Activated CD8-positive, alpha-beta memory T cell treated with anti-CD3 and anti-CD28 coated beads, Interleukin-2, amount 50 U/mL, for 24 hours (primary cell): ENCODE results near the gene ECI1.

Source experiments
- DNase-seq: peaks from one replicate; pipeline ENCODE4 v3.0.0-alpha.2; 2020; ENCODE audit errors: extremely low read depth

The ECI1 gene

DNA sequence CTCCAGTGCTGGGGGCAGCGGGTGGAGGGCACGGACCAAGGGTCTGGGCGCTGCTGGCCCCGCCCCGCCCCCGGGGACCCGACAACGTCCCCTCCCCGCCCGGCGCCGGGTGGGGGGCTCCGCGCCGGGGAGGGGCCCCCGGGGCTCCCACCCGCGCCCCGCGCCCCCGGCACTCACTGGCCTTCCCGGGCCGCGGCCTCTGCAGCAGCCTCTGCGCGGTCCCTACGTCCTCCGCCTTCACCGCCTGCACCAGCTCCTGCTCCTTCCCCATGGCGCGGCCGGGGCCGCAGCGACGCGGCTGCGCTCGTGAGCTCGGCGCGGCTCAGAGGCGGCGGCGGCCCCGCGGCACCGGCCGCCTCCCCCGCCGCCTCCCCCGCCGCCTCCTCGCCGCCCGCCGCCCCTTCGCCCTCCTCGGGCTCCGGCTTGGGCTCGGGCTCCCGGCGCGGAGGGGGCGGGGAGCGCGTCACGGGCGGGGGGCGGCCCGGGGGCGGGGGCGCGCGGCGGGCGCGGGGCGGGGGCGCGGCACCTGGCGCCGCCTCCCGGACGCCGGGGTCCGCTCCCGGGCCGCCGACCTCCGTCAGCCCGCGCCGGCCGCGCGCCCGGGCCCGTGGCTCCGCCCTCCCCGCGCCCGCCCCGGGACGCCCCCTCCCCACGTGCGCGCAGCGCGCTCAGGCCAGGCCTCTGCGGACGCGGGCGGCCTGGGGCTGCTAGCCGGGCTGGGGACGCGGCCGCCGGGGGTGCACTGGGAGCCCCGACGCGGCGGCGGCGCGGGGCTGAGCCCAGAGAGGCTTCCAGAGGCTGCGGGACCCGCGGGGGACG, 55.0 kb downstream of the ECI1 start, which contains the start of gene CASKIN1:
CASKIN1 (minus strand) TSS at position 444 of the 819 bp plus-strand sequence; CDS start at position 271, 173 bp downstream.
- DNase-seq = no peak

DNA sequence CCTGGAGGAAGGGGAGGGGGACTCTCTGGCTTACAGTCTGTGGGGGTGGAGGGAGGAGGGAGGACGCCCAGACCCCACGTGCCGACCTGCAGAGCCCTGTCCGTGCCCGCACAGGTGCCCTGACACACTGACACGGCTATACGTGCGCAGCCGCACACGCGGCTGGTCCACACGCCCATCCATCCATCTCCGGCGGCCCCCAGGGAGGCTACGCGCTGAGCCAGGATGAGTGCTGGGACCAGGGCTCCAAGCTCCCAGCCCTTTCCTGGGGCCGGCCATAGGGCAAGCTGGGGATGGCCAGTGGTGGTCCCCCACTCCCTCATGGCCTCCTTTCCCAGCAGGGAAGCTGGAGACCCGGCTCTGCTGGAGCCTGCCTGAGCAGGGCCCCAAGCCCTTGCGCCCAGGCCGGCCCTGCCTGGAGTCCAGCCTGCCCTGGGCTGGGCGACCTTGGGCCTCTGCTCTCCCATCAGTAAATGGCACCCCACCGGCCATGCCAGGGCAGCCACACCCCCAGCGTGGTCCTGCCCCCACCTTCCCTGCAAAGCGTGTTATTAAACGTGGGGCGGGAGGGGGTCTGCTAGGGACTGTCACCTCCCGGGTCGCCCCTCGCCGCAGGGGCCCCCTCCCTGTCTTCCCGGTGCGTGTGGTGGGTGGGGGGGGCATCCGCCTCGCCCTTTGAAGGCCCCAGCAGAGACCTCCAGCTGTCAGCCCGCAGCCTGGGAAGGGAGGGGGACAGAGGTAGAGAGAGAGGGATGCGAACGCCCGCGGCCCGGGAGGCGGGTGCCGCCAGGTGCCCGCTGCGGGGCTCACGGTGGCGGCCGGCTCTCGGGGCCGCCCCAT, 55.8 kb downstream of the ECI1 start:
- no peak for DNase-seq

GRCh38 chr16:2194852-2195321, 56.5 kb downstream of the ECI1 start:
- no peak for DNase-seq

DNA sequence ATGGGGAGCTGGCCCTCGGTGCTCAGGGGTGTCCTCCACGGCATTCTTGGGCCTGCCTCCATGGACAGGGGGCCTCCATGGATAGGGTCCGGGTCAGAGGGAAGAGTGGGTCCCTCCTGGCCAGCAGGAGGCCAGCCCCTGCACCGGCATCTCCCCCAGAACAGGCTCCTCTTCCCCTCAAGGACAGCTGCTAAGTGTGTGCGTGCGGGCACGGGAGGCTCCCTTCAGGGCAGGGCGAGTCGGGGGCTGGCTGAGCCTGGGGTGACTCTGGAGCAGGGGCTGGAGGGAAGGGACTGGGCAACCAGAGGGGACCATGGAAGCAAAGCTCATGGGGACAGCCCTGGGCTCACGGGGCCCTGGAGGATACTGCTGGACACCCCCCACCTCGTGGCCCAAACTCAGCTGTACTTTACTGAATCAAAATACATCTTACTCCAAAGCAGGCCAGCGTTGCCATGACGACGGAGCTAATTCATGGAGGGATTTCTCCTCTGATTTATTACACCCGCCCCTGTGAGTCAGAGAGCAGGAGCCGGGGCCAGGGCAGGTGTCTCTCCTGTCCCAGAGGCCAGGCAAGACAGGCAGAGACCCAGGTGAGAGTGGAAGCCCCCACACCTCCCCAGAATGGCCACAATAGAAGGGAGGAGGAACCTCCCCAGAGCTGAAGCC, 57.1 kb downstream of the ECI1 start:
- DNase-seq = no peak

DNA sequence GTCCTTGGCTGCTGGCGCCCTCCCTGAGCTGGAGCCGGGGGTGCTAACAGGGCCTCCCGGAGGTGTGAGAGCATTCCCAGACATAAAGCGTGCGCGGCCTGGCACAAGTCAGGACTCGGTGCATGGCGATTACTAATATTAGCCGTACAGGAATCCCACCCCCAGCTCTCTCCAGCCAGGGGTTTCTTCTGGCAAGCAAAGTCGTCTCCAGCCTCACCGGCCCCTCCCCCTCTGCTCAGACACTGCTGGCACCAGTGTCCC, 60.0 kb downstream of the ECI1 start:
- DNase-seq = no peak

DNA sequence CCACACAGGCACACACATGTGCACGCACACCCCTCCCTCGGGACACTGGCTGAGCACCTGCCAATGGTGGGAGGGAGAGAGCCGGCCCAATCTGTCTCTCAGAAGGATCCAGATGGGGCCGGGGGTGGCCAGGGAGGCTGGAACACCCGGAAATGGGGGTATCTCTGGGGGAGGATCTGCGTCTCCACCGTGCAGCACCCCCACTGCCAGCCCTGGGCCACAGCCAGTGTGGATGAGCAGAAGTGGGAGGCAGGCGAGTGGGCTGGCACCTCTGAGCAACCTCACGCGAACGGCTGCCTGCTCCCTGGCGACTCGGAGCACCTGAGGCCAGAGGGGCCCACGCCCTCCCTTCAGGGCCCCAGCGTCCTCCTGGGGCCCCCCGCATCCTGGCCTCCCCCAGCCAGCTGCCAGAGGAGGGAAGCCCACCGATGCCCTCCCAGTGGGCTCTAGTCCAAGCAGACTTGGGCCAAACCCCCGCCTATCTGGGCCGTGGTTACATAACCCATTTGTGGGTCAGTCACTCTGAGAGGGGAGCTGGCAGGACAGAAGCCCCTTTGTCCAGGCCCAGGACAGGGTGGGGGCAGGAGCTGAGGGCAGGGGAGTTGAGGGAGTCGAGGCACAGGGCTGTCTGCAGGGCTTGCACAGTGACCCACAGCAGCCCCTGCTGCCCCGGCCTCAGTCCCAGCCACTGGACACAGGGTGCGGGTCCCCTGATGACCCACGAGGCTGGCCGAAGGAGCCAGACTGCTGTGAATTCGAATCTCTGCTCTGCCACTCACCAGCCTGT, 60.5 kb downstream of the ECI1 start:
- no peak for DNase-seq

GRCh38 chr16:2190002-2190658, 61.3 kb downstream of the ECI1 start:
- DNase-seq = no peak
